Testis (tissue), 2 donors: ENCODE results near the gene GPS1.

Experiments
- CTCF ChIP-seq, 3 experiments: fragments of 450-650 bp in 2 of 3; fragments of 200-600 bp in 1 of 3; sonication (generic) in 1 of 3; IDR thresholded peaks; one replicate each; pipeline ENCODE4 v1.5.1; 2016 to 2019; ENCODE audit warnings: antibody characterized with exemption in 3 of 3, mild to moderate bottlenecking in 2 of 3, moderate library complexity in 1 of 3
- POLR2A ChIP-seq: fragments of 450-650 bp; IDR thresholded peaks from one replicate; pipeline ENCODE4 v1.6.1; 2017; ENCODE audit warnings: antibody characterized with exemption, mild to moderate bottlenecking, moderate library complexity

GRCh38 chr17:82086941-82087906 is 35.5 kb downstream of the GPS1 start:
- TF ChIP-seq CTCF (IDR thresholded peaks at IDR 0.05) (no peak), POLR2A (no peak)
